GM12873 (cell line): Measurements from ENCODE around the gene ANK2.

Source experiments
- TF ChIP-seq, protein P1 (sequence below): IDR thresholded peaks from 2 replicates; pipeline ENCODE4 v1.5.1; 2012; ENCODE audit warnings: low read depth, mild to moderate bottlenecking, moderate library complexity, low read length, control low read depth; ENCODE audit not compliant: insufficient read depth; ENCODE audit errors: missing control alignments

Gene ANK2

GRCh38 chr4:113009461-113009860 is 40.0 kb upstream of the ANK2 start:
- TF ChIP-seq, protein P1, sequence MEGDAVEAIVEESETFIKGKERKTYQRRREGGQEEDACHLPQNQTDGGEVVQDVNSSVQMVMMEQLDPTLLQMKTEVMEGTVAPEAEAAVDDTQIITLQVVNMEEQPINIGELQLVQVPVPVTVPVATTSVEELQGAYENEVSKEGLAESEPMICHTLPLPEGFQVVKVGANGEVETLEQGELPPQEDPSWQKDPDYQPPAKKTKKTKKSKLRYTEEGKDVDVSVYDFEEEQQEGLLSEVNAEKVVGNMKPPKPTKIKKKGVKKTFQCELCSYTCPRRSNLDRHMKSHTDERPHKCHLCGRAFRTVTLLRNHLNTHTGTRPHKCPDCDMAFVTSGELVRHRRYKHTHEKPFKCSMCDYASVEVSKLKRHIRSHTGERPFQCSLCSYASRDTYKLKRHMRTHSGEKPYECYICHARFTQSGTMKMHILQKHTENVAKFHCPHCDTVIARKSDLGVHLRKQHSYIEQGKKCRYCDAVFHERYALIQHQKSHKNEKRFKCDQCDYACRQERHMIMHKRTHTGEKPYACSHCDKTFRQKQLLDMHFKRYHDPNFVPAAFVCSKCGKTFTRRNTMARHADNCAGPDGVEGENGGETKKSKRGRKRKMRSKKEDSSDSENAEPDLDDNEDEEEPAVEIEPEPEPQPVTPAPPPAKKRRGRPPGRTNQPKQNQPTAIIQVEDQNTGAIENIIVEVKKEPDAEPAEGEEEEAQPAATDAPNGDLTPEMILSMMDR: no peak

DNA sequence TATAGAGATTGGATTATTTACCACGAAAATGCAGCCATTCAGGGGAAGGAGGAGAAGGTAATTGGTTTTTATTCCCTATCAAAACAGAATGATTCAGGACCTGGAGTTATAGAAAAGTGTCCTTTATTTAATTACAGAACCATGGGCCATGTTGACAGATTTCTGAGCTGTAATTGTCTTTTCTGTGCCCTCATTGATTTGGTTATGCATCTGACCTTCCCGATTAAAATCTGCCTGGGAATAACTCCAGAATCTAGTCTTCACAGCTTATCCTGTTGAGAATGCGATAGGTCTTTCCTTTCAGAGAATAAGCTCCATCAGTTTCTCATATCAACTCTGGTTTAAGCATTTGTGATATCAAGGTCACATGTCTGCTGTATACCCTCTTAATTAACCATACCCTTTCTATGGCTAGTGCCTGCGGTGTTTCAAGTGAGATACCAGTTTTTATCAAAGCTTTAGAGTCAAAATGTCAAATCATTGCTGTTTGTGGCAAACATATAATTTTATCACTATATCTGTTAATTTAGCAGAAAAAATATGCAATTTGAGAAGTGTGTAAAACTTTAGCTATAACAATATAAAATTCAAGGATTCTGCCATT is 37.2 kb upstream of the ANK2 start:
- TF ChIP-seq, protein P1: no peak

GRCh38 chr4:113012786-113013185 is 36.7 kb upstream of the ANK2 start:
- TF ChIP-seq, protein P1: no peak

DNA sequence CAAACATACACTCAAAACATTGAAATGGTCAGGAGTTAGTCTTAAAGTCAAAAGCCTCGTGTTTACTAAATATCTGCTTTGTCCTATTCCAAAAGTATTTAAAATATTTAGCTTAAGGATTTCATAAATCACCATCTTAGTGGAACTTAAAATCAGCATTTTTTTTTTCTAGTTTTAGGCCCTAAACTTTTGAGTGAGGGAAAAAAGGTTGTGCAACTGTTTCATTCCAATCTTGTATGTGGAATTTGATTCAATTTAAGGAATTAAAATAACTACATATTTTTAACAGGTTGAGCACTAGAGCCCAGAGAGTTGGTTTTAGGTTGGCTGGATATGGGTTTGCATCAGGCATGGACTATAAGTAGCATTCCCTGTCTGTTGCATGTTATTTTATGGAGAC is 35.7 kb upstream of the ANK2 start:
- TF ChIP-seq, protein P1: no peak

DNA sequence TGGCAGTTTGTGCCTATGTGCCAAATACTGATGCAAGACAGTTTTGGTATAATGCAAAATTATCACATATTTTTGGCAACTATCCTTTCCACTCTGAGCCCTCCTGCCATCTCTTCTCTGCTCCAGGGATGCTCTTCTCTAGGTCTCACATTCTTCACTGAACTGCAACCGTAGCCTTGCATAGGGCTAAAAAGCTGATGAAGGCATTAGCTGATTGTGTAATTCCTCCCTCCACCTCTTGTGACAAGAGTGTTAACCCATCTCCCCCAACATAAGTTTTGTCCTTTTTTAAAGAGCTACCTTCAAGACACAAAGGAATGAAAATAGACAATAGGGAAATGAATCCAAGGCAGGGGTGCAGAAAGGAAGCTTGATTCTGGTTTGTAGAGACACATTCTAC is 33.1 kb upstream of the ANK2 start:
- TF ChIP-seq, protein P1: no peak

- TF ChIP-seq, protein P1: no peak
These were observed 28.5 kb upstream of the ANK2 start for GRCh38 chr4:113020966-113021365.

DNA sequence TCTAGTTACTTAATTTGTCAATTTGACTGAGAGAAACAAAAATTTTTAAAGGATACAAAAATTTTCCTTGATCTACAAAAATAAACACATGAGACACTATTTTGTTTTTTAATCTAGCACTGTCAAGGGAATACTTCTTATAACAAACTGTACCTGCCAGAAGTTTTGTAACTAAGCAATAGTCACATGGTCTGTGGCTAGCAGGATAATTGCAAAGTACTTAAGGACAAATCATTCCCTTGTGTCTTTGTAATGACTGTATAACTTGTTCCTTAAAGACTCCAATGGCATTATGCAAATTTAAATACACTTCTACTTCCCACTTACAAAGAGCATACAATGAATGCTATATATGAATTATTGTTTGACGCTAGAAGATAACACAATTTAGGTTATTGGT is 25.1 kb upstream of the ANK2 start:
- TF ChIP-seq, protein P1: no peak
